GM21723 (cell line): ENCODE results near the gene MAPRE2.

ENCODE experiments used
- ATAC-seq: cut with Tn5 transposase; IDR thresholded peaks from one replicate; pipeline ENCODE4 v1.9.1; 2021; ENCODE audit warnings: mild to moderate bottlenecking, moderate library complexity; ENCODE audit not compliant: unreplicated experiment

The MAPRE2 gene

DNA sequence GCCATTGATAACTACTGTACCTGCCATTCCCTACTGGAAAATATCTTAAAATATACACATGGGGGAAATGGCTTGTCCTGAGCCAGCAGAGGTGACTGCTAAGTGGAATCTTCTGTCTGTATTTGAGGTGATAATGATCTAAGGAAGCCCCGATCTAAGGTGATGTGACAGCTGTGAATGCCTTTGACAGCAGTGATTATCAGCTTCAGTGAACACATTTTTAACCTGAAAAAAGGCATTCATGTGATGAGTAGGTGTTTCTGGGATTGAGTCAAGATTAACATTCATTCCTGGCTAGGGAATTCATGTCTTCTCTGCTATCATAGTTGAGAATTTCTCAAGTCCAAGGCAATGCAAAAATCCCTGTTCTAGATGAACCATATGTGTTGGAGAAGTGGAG lies 9.1 kb upstream of the MAPRE2 start:
- ATAC-seq = no peak

DNA sequence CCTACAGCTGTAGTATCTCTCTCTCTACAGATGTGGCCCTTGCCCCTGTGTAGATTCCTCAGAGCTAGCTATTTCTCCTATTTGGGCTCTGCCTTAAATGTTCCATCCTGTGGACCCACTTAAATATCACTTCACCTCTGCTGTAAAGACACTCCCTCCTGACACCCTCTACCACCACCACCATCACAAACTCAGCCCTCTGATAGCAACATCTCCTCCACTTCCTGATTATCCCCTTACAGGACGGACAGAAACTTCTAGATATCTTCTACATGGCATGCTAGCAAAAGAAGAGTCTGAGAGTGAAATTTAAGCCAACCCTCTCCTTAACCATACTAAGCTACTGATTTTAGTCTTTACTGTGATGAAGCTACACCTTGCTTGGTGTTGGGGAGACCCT lies 3.2 kb upstream of the MAPRE2 start:
- ATAC-seq = no peak

DNA sequence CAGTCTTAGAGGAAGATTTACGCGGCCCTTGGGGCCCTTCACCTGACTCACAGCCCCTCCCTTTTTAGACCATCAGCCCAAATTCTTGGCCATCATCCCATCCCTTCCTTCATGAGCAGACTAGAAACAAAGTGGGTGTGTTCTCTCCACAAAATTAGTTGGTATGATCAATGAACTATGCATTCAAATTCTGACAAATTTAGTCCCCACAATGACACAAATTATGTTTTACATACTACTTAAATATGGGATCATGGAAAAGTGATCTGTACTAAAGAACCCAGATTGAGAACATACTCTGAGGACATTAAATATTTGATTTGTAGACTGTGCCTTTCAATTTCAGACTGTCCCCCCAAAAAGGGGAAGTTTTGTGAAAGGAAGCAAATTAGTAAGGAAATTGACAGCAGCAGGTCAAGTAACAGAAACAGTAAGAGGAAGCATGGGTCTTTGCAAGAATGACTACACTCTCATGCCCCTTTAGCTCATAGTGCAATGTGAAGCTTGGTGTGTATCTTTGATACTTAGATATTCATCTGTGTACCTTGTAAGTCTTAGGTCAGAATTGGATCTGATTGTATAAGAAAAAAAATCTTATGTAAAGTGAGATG lies 2.2 kb upstream of the MAPRE2 start:
- ATAC-seq = no peak

DNA sequence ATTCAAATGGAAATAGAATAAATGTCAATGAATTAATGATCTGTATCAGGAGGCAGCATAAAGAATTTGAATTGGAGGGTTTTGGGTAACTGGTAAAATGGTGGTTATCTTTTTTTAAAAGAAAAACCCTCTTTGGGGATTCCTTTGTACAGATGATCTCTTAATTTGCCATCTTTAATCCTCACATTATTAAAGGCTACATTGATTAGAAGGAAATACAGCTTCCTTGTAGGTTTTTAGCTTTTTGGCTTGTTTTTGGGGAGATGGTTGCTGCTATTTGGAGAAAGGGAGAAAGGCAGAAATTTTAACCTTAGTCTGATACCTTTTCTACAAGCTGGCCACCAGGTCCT lies 600 bp upstream of the MAPRE2 start:
- no peak for ATAC-seq

DNA sequence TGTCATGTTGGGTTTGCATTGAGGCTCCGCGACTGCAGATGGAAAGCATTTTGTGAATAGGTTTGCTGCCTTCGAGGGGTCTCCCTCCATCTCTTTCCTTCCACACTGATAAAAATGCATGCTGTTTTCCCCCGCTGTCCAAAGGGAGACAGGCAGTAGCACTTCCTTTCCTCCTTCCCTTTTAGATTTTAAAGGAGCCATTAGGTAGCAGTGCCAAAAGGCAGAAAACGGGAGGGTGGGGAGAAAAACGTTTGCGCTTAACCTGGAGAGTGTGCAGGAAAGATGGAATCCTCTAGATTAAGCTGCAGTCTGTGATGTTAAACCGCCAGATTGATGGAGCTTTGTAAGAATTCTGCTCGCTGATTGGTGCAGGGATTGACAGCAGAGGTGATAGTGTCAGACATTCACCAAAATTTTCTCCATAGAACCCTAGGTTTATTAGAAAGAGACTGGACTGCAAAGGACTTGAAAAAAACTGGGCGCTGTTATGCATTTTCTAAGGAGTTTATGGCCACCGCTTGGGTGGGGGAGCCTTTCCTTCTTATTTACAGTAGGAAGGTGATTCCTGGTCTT lies 688 bp downstream of the MAPRE2 start:
- no peak for ATAC-seq

DNA sequence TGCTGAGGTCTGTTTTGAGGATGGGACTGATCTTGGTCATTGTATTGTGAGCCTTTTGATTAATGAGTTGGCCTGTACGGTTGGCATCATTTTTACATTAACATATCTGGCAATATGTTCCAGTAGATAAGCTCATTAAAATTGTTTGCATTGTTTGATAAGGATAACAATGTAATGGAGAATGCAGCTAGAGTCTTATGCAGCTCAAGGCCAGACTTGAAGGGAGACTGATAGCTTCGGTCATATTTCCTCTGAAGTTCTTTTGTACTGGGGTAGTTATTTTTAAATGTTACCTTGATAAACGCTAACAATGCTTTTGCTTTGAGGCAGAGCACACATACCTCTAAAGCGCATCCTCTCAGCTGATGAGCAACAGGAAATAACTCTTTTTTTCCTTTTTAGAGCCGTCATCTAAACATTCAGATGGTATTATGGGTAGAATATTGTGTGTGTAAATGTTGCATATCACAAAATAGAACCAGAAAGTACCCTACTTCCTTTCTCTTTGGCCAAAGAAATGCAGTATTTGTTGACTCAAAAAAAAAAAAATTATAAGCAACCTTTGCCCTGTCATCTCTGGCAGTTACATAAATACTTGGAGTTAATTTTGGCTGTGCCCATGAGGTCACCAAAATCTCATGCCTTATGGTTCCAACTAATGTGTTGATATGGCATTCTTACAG lies 1.3 kb downstream of the MAPRE2 start:
- ATAC-seq = peak; percentile 17

DNA sequence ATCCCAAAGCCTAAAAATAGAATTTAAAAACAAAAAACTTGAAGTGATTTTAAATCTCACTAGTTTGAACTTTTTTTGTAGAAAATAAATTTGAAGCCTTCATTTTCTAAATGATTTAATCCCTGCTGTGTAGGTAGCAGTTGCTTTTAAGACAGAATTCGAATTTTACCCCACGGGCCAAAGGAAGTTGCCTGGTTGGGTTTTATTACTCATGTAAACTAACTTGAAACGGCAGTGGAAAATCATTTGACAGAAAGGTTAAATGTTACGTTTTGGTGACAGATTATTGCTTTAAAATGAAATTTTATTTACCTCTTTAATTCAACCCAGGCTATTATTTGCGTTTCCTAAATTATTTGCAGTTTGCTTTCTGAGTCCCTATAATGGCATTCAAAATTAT lies 2.0 kb downstream of the MAPRE2 start:
- no peak for ATAC-seq

DNA sequence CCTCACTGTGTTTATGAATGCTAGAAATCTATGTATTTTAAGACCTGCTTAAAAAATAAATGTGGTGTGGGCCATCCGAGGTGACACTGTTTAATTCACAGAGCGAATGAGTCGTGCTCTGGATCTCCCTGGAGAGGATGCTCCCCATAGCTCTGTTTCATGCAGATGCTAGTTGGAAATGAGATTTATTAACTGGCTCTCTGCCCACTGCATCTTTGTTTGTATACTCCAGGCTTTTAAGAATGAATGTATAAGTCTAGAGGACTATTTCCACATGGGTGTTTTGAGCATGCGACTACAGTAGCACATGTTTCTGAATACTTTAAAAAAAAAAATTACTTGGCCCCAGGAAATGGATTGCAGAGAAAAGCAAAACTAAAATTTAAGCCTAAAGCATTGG lies 3.9 kb downstream of the MAPRE2 start:
- ATAC-seq = no peak

DNA sequence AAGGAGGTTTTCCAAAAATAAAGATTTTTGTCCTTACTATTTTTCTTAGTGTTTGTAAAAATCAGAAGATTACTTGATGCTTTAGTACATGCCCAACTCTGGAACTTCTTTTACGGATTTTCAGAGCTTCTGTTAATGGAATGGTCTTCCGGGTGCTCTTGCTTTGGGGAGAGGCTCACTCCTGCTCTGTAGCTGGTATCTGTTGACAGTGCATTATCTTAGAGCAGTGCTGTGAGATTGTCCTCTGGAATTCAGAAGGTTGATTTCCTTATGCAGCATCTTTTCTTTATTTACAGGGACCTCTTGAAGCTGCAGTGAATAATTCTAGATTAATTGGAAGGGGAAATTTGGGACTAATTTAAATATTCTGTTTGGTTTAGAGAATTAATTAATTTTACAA lies 4.6 kb downstream of the MAPRE2 start:
- no peak for ATAC-seq

DNA sequence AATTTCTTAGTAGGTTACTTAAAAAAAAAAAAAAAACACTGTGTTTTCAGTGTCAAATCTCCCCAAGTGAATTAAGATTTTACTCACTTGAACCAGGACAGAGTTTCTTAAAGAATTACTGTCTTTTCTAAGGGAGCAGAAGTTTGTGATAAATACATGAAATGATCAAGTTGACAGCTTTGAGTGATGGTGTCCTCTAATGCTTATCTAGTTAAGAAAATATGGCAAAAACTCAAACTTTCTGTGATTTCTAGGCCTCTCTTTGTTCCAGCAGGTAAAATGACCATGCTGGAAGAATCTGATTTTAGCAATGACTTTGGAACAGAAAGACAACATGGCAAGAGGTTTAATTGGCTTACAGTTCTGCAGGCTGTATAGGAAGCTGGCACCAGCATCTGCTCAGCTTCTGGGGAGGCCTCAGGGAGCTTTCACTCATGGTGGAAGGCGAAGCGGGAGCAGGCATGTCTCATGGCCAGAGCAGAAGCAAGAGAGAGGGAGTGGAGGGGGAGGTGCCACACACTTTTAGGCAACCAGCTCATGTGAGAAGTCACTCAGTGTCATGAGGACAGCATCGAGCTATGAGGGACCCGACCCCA lies 6.6 kb downstream of the MAPRE2 start:
- ATAC-seq = no peak

DNA sequence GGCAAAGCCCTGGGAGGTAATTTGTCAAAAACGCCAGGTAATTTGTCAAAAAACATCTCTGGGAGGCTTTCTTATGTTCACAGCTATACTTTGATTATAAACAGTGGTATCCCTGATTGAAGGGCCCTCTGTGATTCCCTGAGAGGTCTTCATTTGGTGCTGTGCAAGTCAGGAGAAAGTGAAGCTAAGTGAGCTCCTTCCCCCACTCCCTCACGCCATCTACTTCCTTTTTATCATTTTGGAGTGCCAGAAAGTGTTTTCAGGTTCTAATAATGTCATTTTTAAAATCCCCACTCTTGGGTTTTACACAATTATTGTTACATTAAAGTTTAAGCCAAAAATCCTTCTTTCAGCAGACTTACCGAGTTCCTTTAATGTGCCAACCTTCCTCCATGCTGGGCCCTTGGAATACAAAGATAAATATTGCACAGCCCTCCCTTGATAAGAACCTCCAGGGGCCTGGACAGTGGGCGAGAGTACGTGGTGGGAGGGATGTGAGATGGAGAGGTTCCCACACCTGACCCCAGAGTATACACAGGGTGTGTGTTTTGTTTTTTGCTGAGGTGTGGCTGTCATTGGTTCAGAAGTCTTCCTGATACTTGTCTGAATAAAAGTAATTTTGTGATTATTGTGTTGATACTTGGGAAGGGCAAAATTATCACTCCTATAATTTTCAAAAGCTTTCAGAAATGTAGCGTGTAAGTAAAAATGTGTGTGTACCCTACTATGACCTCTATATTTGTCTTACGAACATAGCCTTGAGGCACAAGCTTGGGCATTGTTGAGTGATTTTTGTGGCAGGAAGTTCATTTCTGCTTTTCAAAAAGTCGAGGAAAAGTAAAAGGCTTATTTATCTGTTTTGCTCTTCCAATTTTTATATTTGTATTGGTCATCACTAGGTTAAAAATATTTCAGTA lies 8.2 kb downstream of the MAPRE2 start:
- peak; percentile 32 for ATAC-seq

DNA sequence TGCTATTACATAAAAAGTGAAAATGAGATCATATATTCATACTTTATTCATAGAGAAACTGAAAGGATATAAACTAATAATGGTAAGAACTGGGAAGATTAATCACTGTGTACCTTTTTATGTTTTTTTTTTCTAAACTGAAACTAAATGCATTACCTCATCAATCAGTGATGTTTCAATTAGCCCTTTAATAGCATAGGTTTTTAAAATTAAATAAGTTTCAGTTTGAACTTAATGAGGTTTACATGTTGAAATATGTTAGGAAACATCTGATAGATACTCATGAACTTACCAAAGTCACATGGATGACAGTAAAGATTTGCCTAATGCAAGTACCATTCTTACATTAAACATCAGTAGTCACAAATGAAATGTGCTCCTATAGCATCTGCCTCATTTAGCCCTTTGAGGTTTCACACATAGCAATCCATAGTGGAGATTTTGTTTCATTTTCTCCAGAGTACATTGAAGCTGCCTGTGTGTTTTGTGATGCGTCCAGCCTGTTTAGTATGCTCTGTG lies 8.9 kb downstream of the MAPRE2 start:
- peak; percentile 37 for ATAC-seq

DNA sequence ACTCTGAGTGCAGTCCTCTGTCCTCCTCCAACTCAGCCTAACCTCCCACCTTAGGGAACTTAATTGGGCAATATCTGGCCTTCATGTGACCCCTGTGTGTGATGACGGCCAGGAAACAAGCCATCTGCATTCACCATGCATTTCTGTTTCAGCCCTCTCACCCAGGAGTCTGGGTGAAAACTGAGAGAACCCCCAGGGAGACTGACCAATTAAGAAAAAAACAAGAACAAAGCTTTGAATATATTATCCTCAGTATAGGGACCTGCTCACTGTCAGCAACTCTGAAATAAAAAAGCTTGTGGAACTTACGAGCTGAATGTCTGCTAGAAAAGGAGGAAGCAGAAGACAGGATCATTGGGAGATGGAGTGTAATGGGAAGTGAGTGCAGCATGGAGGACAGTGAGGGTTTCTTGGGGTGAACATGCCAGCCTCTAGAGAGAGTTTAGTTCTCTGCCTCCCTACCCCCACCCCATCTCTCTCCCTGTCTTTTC lies 9.5 kb downstream of the MAPRE2 start:
- ATAC-seq = peak; percentile 31

DNA sequence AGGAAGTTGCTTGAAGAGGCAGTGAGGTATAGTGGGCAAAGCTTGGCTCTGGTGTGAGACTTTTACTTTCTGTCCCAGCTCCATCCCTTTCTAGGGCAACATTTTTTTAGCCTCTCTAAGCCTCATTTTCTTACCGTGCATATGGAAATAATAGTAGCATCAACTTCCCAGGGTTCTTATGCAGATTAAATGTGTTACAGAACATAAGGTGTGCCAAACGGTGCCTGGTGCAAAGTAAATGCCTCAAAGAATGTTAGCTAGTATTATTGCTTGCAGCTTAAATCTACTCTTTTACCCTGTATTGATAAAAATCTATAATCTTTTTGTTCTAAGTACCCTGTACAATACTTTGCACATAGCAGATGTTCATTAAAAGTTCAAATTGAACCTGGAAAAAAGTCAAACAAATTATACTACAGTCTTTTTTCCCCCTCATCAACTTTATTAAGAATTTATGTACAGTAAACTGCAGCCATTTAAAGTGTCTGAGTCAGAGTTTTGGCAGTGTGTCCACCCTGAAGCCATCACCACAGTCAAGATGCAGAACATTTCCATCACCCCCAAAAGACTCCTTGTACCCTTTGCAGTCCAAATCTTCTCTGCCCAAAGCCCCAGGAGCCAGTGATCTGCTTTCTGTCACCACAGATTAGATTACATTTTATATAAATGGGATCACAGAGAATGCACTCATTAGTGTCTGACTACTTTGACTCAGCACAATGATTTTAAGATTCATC lies 10.6 kb downstream of the MAPRE2 start:
- no peak for ATAC-seq

DNA sequence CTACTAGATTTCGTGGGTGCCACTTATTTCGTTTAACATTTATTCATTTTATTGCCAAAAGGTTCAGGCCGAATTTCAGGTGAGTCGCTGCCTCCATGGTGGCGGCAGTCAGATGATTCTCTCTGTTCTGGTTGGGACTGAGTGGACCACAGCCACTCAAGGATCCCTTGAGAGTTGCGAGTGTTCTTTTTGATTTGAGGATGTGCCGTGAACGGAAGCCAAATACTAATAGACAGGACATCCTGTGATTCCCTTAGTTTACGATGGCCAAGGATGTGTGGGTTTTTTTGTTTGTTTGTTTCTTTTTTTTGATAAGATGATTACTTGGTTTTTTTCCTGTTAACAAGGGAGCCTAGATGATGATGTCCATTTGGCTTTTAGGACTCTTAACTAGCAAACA lies 13.2 kb downstream of the MAPRE2 start:
- ATAC-seq = no peak

DNA sequence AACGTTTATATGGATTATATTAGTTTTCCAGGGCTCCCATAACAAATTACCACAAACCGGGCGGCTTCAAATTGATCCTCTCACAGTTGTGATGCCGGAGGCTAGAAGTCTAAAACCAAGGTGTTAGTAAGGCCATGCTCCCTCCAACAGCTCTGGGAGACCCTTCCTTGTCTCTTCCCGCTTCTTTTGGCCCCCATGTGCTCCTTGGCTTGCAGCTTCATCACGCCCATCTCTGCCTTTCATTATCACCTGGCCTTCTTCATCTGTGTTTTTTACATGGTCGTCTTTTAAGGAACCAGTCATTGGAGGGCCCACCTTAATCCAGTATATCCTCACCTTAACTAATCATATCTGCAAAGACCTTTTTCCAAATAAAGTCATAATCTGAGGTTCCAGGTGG lies 13.9 kb downstream of the MAPRE2 start:
- no peak for ATAC-seq

DNA sequence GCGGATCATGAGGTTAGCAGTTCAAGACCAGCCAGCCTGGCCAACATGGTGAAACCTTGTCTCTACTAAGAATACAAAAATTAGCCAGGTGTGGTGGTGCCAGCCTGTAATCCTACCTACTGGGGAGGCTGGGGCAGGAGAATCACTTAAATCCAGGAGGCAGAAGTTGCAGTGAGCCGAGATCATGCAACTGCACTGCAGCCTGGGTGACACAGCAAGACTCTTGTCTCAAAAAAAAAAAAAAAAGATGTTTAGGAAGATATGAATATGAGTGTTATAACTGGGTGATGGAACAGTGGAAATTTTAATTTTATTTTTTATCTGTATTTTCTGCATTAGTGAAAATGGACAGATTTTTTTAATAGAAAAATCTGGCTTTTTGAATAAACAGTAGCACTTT lies 14.5 kb downstream of the MAPRE2 start:
- ATAC-seq = no peak

DNA sequence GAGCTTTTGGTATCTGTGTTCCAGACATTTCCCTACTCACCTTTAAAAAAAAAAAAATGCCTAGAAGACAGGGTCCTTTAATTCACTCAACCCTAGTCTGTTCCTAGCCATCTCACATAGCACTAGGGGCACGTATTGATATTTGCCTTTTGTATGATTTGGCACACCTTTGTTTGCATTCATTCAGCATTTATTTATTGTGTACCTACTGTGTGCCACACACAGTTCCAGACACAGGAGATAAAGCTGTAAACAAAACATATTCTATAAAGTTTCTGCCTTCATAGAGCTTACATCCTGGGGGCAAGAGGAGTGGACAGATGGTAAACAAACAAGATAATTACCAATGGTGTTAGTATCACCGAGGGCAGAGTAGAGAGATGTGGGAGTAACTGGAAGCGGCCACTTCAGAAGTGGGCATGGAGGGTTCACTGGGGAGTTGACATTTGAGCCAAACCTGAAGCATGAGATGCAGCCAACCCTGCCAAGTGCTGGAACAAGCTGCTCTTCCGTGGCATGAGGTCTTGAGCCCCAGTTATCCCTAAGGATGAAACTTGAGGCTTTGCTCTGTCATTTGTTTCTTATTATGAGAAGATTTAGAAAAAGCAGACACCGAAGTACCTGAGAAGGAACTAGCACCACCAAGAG lies 18.2 kb downstream of the MAPRE2 start:
- ATAC-seq = no peak

DNA sequence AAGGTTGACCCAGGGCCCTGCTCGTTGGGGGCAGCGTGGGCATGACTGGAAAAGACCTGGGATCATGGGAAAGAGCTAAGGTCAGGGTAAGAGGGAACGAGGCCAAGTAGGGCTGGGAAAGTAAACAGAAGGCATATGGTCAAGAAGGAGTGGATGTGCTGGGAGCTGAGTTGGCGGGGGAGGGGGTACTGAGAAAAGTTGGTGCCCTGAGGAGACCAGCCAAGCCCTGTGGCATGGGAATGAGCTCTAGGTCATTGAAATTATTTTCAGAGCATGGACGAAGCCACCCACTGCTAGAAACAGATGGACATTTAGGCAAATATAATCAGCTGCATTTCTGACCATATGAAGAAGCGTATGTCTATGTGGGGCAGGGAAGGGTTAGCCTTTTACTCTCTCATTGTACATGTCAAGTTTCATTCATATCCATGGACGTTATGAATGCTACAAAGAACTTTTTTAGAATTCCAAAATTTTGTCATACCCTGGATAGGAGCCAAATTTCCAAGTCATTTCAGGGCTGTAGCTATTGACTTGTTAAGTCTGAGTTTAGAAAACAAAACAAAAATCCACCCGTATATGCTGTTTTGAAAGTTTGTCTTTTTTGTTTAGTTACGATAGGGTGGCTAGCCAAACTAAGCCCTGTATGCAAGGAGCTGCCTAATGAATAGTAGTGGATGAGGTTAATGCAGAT lies 19.1 kb downstream of the MAPRE2 start:
- no peak for ATAC-seq
